Activated CD4-positive, alpha-beta T cell treated with anti-CD3 and anti-CD28 coated beads, Interleukin-10, Interleukin-2, amounts not matched to agents 100 ng/mL and 50 ng/mL, durations not matched to agents 16 hours and 8 hours (primary cell): Measurements from ENCODE around the gene TLR4.

Experiments
- DNase-seq: peaks from one replicate; pipeline ENCODE4 v3.0.0-alpha.2; 2020

The TLR4 gene

DNA sequence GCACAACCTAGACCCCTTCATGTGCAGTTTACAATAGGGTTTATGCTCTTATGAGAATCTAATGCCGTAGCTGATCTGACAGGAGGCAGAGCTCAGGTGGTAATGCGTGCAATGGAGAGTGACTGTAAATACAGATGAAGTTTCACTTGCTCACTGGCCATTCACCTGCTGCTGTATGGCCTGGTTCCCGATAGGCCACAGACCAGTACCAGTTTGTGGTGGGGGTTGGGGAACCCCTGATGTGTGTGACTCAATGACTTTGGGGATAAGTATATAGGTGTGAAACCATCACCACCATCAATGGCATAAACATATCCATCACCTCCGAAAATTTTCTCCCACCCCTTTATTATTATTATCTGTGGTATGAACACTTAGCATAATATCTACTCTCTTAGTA is 42.1 kb downstream of the TLR4 start:
- DNase-seq: no peak

DNA sequence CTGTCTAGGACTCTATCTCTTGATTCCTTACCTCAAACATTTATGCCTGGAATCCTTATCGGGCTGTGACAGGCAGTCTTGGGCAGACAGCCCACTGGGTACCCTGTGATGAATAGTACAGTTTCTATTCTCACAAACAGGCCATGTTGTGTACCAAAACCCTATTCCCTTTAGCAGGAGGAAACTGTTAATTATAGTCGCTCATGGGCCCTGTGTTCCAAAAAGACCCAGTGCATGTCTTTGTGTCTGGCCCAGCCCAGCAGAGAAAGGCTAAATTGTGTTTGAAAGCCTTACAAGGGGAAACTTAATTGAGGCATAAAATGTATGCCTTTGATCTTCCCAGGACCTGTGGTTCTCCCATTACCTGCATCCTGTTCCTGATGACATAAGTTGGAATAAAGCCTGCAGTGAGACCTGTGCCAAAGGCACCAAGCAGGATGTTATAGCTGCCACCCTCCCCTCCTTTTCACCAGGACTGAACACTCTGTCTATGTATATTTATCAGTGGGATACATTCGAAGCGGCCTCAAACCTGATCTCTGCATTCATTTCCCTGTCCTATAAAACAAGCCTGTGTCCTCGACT is 43.3 kb downstream of the TLR4 start:
- DNase-seq: no peak

DNA sequence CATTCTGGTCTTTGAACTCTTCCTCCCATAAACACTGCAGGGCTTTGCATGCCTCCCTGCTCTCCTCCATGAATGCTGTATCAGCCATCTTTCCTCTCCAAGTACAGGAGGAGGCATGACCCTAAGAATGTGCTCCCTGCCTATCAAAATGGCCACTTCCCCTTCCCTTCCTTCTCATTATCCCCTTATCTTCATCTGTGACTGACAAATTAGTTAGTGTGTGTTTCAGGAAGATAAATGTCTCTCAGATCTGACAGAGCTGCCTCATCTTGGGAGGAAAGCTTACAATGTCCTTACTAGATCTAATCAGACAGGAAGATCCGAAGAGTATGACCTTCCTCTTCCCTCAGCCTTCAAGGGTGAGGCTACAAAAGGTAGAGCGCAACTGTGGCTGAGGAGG is 46.2 kb downstream of the TLR4 start:
- DNase-seq: no peak

- DNase-seq: no peak
These were observed 48.7 kb downstream of the TLR4 start for GRCh38 chr9:117752894-117753293.

GRCh38 chr9:117757561-117758190 is 53.5 kb downstream of the TLR4 start:
- no peak for DNase-seq

DNA sequence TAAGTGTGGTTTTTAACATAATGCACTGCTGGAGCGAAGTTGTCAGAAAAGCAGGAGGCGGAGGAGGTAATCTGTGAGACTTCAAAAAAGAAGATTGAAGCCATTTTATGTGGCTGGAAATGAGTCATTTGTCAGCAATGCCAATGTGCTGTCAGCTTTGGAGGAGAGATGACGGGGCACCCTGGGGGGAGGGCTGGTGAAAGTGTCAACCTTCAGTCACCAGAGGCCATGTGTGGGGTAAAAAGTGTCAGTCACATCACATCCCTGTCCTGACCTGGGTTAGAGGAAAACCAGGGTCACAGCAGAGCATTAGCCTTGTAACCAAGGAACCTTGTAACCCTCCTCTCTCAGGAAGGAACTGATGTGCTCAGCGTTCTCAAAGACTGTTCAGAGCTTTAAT is 59.1 kb downstream of the TLR4 start:
- DNase-seq: peak; percentile 29

GRCh38 chr9:117768750-117769395 is 64.7 kb downstream of the TLR4 start:
- DNase-seq: no peak

GRCh38 chr9:117771136-117771535 is 66.9 kb downstream of the TLR4 start:
- no peak for DNase-seq

DNA sequence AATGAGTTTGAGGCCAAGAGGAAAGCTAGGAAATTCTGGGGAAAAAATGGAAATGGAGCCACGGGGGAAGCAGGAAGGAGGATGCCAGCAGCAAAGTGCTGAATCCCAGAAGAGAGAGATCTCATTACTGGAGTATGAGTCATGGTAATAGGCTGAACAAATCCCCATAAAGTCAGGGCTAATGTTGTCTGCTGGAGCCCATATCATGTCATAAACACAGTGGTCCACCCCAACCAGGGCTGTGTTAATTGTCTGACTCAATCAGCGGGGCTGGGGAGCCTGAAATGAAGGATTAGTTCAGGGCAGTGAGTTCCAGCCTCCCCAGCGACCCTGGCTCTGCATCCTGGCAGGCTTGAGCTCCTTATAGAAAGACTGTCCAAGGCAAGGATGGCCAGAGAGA is 68.8 kb downstream of the TLR4 start:
- DNase-seq: no peak
